Fibroblast of skin of left biceps (primary cell): ENCODE data around the gene ATP2B2.

ENCODE experiments used
- DNase-seq, 2 experiments: peaks; one replicate each; pipeline ENCODE4 v3.0.0-alpha.2; 2013; ENCODE audit warnings: low read depth in 2 of 2

ATP2B2 gene

GRCh38 chr3:10432156-10432845 is 73.1 kb downstream of the ATP2B2 start:
- no peak for DNase-seq

- no peak for DNase-seq
These were observed 74.6 kb downstream of the ATP2B2 start for GRCh38 chr3:10430805-10431204.

- no peak for DNase-seq
These were observed 76.8 kb downstream of the ATP2B2 start for GRCh38 chr3:10428406-10429091.

DNA sequence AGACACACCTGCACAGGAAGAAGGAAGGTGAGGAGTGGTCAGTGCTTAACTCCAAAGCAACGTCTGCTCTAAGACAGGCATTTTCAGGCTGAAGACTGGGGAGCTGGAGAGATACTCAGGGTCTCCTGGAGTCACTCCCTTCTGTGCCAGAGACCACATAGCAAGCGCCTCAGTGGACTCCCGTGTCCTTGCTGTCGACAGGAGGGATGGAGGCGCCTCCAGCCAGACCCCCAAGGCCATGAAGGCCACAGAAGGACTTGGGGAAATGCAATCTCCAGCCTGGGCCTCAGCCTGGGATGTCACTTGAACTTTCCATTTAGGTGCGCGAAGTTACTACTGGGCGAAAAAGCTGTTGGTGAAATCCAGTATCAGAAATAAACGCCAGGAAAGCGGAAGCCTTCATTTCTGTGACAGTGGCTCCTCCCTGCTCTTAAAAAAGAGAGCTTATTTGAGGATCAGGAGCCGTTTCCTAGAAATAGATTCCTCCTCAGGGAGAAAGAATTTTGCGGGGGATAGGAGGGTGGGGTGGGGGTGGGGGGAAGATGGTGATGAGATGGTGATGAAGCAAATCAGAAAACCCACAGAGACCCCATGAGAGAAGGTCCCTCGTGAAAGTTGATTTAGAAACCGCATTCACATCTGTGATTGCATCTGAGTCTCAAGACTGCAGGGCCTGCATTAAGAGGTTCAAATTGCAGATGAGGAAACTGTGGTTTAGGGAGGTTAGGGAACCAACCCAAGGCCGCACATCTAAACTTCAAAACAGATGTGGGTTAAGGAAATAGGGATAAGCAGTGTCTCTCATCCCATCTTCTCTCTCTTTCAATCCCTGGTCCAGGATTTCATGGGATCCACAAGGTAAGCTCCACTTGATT is 78.8 kb downstream of the ATP2B2 start:
- DNase-seq, result peak; percentile 26 to 35

DNA sequence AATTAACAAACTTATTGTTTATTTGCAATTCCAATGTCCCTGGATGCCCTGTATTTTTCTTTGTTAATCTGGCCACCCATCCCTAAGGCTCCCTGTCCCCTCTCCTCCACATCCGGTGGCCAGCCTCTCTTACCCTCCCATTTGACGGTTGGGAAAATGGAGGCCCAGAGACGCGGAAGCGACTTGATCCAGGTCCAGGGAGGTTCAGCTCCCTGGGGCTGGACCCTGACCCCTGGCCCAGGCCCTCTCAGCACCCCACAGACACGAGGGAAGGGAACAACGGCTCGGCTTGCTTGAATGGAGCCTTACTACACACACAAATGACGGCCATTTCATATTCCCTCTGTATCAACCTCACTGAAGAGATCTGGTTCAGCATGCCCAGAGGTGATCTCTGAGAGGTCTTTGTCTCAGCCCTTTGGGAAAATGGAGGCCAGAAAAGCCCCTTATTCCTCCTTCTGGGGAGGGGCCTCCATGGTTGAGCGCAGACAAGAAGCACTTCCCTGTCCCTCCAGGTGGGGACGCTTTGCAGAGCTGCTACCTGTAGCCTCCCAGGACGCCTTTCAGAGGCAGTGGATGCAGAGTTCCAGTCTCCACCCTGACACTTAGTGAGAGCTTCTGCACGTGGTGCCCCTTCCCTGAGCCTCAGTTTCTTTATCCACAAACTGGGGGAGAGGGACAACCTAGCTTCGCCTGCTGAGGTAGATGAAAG is 82.1 kb downstream of the ATP2B2 start:
- DNase-seq, result no peak

GRCh38 chr3:10421996-10422395 is 83.4 kb downstream of the ATP2B2 start:
- DNase-seq, result no peak

DNA sequence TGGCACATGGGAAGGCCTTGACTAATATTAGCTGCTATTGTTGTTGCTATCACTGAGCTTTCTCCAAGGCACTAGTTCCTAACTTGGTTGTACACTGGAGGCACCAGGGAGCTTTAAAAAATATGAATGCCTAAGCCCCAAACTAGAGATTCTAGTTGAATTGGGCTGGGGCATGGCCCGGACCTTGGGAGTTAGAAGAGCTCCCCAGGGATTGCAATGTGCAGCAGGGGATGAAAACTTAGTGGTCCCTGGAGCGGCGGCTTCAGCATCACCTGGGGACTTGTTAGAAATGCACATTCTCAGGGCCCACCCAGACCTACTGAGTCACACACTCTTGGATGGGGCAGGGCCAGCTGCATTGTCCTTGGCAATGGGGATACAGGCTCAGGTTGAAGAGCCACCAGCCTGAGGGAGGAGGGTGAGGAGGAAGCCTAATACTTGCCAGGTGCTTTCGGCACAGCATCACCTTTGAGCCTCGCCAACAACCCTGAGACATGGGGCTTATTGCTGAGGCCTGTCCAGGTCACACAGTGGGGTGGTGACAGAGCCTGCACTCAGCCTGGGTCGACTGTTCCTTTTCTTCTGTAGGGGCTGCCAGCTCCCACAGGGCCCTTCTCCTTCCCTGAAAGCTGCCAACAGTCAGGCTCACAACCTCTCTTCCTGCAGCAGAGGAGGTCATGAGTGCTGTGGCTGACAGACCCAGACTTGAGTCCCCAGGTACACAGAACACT is 84.5 kb downstream of the ATP2B2 start:
- no peak for DNase-seq

- DNase-seq, result no peak
These were observed 85.7 kb downstream of the ATP2B2 start for GRCh38 chr3:10419637-10420232.

GRCh38 chr3:10417847-10418246 is 87.5 kb downstream of the ATP2B2 start:
- no peak for DNase-seq

GRCh38 chr3:10416730-10417300 is 88.6 kb downstream of the ATP2B2 start:
- DNase-seq, result no peak

- no peak for DNase-seq
These were observed 92.3 kb downstream of the ATP2B2 start for GRCh38 chr3:10413041-10413440.

- DNase-seq, result no peak
These were observed 93.6 kb downstream of the ATP2B2 start for GRCh38 chr3:10411598-10412332.

- DNase-seq, result no peak
These were observed 94.9 kb downstream of the ATP2B2 start for GRCh38 chr3:10410383-10411002.

- no peak for DNase-seq
These were observed 96.7 kb downstream of the ATP2B2 start for GRCh38 chr3:10408680-10409079.

GRCh38 chr3:10407361-10407760 is 98.0 kb downstream of the ATP2B2 start:
- DNase-seq, result no peak

DNA sequence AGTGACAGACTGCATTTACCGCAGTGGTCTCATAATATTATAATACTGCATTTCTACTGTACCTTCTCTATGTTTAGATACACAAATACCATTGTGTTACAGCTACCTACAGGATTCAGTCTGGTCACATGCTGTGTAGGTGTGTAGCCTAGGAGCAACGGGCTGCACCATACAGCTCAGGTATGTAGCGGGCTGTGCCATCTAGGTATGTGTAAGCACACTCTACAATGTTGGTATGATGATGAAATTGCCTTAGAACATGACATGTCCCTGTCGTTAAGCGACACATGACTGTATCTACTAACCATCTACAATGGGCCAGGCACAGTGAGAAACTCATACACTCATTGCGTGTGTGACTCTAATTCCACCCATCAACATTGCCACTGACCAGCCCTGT is 99.0 kb downstream of the ATP2B2 start:
- DNase-seq, result no peak

DNA sequence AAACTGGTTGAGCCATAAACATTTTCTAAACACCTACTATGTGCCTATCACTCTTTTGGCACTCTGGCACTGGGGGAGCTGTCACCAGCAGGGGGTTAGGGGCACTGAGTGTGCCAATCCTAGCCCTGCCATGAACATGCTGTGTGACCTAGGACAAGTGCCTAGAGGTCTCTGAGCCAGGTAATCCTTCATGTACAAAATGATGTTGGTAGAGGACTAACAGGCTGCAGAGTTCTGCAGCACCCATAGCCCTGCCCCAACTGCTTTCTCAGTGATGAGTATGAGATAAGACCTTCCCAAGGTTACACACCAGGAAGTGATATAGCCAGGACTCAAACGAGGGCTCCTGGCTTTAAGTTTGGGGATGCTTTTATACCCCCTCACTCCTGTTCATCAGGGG is 99.6 kb downstream of the ATP2B2 start:
- no peak for DNase-seq

- no peak for DNase-seq
These were observed 100.5 kb downstream of the ATP2B2 start for GRCh38 chr3:10404876-10405275.

DNA sequence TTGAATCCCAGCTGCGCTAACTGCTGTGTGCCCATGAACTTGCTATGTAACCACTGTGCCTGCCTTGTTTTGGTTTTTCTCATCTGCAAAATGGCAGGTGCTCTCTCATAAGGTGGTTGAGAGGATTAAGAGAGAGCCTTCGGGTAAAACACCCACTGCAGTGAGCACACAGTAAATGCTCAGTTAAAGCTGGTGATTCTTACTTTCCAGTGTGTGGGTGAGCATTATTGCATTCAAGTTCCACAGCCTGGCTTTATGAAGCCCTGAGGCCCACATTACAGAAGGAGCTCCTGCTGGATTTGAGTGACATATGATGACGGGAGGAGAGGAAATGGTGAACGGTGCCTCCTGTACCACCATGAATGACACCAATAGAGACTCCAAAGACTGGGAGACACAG is 101.0 kb downstream of the ATP2B2 start:
- DNase-seq, result no peak
